Fibroblast of the aortic adventitia (primary cell): Measurements from ENCODE around the gene WNK2. TPM values are rescaled to one million over a fixed set of nuclear protein-coding genes. Genes with fewer than 3 reads are reported as not detected.

Source experiments
- DNase-seq: peaks from one replicate; pipeline ENCODE4 v3.0.0-alpha.2; 2010; ENCODE audit warnings: low read depth
- H3K4me3 ChIP-seq: 2 replicates; pipeline ENCODE4 v1.5.1; 2011; ENCODE audit warnings: low read depth, mild to moderate bottlenecking, control low read depth, low read length, moderate library complexity
- total RNA-seq: library from RNA; depleted of rRNA; stranded (reverse); fragments of >200 nt; gene quantifications from 2 replicates; pipeline ENCODE4 v1.2.3, GENCODE V29; 2012; ENCODE audit warnings: low replicate concordance
- TF ChIP-seq, protein P1 (sequence below): IDR thresholded peaks from 2 replicates; pipeline ENCODE4 v1.5.1; 2011; ENCODE audit warnings: mild to moderate bottlenecking, low read length, control low read depth, inconsistent platforms; ENCODE audit not compliant: insufficient read depth

The WNK2 gene
- total RNA-seq, 1 donor: not detected

DNA sequence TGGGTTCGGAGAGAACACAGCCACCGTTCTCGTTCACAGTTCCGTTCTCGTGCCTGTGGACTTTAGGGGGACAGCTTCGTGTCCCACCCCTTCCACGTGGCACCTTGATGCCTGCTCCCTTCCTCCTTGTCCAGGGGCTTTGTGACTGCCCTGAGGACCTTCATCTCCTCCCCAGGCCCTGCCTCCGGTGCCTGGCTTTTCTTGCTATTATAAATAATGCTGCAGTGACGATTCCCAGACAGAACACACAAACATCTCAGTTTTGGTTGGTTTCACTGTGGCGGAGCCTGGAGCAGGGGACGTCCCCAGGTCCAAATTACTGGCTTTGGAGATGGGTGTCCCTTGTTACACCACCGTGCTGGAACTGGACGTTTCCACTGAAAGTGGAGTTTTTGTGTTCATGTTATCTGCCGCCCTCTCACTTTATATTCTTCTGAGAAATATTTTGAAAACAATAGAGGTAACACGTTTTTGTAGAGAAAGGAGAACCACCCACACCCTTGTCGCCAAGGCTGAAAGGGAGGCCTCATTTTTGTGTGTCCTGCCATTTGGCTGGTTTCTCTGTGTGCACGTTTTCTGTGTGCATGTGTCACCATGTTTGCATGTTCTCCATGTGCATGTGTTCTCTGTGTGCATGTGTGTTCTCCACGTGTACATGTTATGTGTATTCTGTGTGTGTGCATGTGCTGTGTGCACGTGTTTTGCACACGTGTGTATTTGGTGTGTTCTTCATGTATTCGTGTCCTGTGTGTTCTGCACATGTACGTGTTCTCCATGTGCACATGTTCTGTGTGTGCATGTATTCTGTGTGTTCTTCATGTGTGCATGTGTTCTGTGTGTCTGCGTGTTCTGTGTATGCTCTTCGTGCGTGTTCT lies 24.2 kb downstream of the WNK2 start:
- no peak overlapping the region for H3K4me3 ChIP-seq
- TF ChIP-seq, protein P1, sequence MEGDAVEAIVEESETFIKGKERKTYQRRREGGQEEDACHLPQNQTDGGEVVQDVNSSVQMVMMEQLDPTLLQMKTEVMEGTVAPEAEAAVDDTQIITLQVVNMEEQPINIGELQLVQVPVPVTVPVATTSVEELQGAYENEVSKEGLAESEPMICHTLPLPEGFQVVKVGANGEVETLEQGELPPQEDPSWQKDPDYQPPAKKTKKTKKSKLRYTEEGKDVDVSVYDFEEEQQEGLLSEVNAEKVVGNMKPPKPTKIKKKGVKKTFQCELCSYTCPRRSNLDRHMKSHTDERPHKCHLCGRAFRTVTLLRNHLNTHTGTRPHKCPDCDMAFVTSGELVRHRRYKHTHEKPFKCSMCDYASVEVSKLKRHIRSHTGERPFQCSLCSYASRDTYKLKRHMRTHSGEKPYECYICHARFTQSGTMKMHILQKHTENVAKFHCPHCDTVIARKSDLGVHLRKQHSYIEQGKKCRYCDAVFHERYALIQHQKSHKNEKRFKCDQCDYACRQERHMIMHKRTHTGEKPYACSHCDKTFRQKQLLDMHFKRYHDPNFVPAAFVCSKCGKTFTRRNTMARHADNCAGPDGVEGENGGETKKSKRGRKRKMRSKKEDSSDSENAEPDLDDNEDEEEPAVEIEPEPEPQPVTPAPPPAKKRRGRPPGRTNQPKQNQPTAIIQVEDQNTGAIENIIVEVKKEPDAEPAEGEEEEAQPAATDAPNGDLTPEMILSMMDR: no peak
- DNase-seq: no peak

DNA sequence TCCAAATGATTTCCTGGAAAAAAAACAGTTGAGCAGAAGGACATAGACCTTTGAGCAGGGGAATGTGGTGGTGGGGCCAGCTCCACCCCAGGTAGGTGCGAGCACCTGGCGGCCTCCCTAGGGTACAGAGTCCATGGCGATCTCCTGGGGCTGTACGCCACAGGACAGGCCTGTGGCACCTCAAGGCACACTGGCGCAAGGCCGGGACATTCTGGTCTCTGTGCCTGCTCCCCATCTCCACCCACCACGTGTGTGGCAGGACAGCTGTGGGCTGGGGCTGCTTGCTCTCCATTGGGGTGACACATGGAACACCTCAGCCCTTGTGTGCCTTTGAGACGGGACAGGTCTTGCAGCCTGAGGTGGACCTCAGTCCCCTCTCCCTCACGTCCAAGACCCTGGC lies 25.2 kb downstream of the WNK2 start:
- TF ChIP-seq, protein P1: no peak
- no peak for DNase-seq

DNA sequence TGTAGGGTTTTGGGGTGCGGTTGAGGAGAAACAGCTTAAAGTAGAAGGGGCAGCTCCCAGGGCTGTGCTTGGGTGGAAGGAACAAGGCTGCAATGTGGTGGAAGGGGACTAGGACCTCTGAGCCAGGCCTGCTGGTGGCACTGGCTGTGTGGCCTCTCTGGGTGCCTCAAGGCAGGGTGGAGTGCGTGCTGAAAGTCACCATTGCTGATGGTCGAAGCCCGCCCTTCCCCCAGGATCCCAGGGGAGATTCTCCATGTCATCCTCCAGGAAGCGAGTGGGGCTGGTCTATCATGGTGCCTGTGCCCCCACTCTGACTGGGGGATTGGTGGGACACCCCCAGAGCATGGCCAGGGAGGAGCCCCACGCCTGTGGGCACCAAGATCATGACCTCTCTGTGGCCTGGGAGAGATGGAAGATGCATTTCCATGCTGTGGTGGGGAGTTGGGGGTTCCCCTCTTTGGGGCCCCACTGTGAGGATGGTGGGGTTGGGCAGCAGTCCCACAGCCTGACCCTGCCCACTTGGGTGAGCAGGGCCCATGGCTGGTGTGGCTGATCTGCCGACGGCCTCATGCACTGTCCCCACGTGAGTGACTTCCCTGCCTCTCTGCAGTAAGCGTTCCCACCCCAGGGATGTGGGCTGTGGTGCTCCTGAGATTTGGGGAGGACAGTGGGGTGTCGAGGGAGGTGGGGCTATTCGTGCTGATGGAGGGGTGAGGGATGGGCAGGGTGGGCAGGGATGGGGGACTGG lies 25.8 kb downstream of the WNK2 start:
- TF ChIP-seq, protein P1: no peak
- no peak for DNase-seq
- no peak overlapping the region for H3K4me3 ChIP-seq

More for the DNA sequence above, 25.2 kb downstream of the WNK2 start:
- no peak overlapping the region for H3K4me3 ChIP-seq

DNA sequence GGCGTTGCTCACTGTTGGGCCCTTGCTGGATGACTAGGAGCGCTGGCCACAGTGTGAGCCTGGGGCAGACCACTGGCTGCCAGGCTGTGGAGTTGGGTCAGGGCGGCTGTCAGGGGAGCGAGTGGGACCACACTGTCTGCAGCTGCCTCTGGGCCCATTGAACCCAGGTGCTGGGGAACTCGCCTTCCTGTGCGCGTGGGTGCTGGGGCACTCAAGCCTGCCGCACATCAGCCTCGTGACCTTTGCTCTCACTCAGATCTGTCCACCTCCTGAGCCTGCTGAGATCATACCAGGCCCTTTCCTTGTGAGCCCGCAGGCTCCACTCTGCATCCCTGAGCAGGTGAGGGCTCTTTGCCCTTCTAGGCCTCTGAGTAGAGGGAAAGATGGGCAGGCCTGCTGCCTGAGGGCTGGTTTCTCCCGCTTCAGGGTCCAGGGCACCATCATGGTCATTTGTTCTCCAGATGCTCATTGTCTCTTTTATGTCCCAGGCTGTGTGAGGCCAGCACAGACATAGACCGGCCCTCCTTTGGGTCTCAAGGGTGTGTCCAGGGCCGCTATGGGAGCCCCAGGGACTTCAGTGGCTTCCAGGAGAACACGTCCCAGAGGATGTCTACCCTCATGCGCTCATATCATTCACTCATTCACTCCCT lies 26.5 kb downstream of the WNK2 start:
- no peak for DNase-seq
- TF ChIP-seq, protein P1: no peak
- no peak overlapping the region for H3K4me3 ChIP-seq

DNA sequence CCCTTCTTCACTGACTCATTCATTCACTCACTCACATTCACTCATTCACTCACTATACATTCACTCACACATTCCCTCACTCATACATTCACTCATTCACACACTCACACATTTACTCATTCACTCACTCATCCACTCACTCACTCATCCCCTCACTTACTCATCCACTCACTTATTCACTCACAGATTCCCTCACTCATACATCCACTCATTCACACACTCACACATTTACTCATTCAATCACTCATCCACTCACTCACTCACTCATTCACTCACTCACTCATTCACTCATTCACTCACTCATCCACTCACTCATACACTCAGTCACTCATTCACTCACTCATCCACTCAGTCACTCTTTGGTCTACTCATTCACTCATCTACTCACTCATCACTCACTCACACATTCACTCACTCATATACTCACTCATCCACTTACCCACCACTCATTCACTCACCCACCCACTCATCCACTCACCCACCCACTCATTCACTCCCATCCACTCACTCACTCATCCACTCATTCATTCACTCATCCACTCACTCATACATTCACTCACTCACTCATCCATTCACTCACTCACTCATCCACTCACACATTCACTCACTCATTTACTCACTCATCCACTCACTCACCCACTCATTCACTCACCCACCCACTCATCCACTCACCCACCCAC lies 27.2 kb downstream of the WNK2 start:
- H3K4me3 ChIP-seq: no peak overlapping the region
- TF ChIP-seq, protein P1: no peak
- DNase-seq: no peak

DNA sequence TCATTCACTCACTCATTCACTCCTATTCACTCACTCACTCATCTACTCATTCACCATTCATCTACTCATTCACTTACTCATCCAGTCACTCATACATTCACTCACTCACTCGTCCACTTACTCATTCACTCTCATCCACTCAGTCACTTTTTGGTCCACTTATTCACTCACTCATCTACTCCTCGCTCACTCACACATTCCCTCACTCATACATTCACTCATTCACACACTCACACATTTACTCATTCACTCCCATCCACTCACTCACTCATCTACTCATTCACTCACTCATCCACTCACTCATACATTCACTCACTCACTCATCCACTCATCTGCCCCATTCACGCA lies 27.7 kb downstream of the WNK2 start:
- TF ChIP-seq, protein P1: no peak
- no peak for DNase-seq
- no peak overlapping the region for H3K4me3 ChIP-seq
